Vagina (tissue), 2 donors: ENCODE data around the gene DMD. TPM values are rescaled to one million over a fixed set of nuclear protein-coding genes. Genes with fewer than 3 reads are reported as not detected.

Source experiments
- DNase-seq, 2 donors: peaks; one replicate each; pipeline ENCODE4 v3.0.0-alpha.2; 2017; ENCODE audit errors: extremely low spot score in 2 of 2
- H3K27ac ChIP-seq: fragments of 200-600 bp; sonication (generic); one replicate; pipeline ENCODE4 v1.5.1; 2019
- H3K27me3 ChIP-seq: fragments of 200-600 bp; sonication (generic); one replicate; pipeline ENCODE4 v1.5.1; 2019
- H3K36me3 ChIP-seq, 2 donors: fragments of 200-600 bp; sonication (generic); one replicate each; pipeline ENCODE4 v1.5.1; 2017 to 2019
- H3K4me1 ChIP-seq: fragments of 200-600 bp; sonication (generic); one replicate; pipeline ENCODE4 v1.5.1; 2019
- H3K4me3 ChIP-seq, 2 donors: fragments of 200-600 bp; sonication (generic); 1 replicate in 1 of 2; 2 replicates in 1 of 2; pipeline ENCODE4 v1.5.1; 2016 to 2019
- H3K9me3 ChIP-seq: fragments of 200-600 bp; sonication (generic); one replicate; pipeline ENCODE4 v1.5.1; 2019
- POLR2A ChIP-seq, 2 donors: fragments of 450-650 bp; IDR thresholded peaks; one replicate each; pipeline ENCODE4 v1.6.1; 2017; ENCODE audit warnings: antibody characterized with exemption in 2 of 2, mild to moderate bottlenecking in 2 of 2, moderate library complexity in 2 of 2
- POLR2AphosphoS5 ChIP-seq, 2 donors: sonication (generic); formaldehyde crosslinking; IDR thresholded peaks; one replicate each; pipeline ENCODE4 v1.9.0; 2017; ENCODE audit warnings: antibody characterized with exemption in 2 of 2, mild to moderate bottlenecking in 2 of 2, low read depth in 1 of 2; ENCODE audit not compliant: insufficient read depth in 1 of 2
- intact Hi-C: fragments of 100-400 bp; cut with DNase I; formaldehyde crosslinking; loops from one replicate; pipeline ENCODE4 v1.15.1; 2023
- total RNA-seq: library from RNA; depleted of rRNA; stranded (reverse); fragments of >200 nt; gene quantifications from one replicate; pipeline ENCODE4 v1.2.3, GENCODE V29; 2016
- TF ChIP-seq, protein P1 (sequence below), 3 experiments: fragments of 450-650 bp in 2 of 3; fragments of 200-600 bp in 1 of 3; sonication (generic) in 1 of 3; IDR thresholded peaks; one replicate each; pipeline ENCODE4 v1.5.1; 2017 to 2019; ENCODE audit warnings: antibody characterized with exemption in 3 of 3, mild to moderate bottlenecking in 2 of 3, moderate library complexity in 2 of 3

Gene DMD
- total RNA-seq, 1 donor from 2014 or later, result 25.8 TPM

DNA sequence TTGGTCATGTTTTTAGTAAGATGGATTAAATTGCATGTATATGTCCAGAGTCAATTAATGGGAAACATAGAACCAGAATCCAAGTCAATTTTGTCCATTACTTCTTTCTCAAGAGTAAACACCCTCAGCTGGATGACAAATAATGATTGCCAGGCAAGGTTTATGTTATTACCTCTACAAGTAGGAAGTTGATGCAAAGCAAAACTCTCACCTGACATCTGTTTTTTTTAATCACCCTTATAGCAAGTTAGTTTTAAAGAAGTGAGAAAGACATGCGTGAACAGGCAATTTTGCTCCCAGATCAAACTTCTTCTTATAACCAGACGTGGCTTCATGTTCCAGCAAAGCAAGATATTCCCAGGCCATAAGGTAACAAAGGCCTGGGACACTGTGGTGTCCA, 1791.0 kb downstream of the DMD start:
- DNase-seq, result no peak
- Histone ChIP-seq H3K27me3 (no peaks in the 10 kb centered on the region), H3K9me3 (no peaks in the 10 kb centered on the region), H3K4me1 (no peaks in the 10 kb centered on the region), H3K36me3 (no peaks in the 10 kb centered on the region), H3K4me3 (no peak overlapping the region), H3K27ac (no peak overlapping the region)
- intact Hi-C loops, result no loop called here
- no peak for TF ChIP-seq POLR2AphosphoS5 (IDR thresholded peaks at IDR 0.05; ENCODE audit: insufficient read depth in 1 of 2, low read depth in 1 of 2)
- TF ChIP-seq POLR2A (IDR thresholded peaks at IDR 0.05), result no peak
- TF ChIP-seq, protein P1, sequence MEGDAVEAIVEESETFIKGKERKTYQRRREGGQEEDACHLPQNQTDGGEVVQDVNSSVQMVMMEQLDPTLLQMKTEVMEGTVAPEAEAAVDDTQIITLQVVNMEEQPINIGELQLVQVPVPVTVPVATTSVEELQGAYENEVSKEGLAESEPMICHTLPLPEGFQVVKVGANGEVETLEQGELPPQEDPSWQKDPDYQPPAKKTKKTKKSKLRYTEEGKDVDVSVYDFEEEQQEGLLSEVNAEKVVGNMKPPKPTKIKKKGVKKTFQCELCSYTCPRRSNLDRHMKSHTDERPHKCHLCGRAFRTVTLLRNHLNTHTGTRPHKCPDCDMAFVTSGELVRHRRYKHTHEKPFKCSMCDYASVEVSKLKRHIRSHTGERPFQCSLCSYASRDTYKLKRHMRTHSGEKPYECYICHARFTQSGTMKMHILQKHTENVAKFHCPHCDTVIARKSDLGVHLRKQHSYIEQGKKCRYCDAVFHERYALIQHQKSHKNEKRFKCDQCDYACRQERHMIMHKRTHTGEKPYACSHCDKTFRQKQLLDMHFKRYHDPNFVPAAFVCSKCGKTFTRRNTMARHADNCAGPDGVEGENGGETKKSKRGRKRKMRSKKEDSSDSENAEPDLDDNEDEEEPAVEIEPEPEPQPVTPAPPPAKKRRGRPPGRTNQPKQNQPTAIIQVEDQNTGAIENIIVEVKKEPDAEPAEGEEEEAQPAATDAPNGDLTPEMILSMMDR (IDR thresholded peaks at IDR 0.05), result no peak

DNA sequence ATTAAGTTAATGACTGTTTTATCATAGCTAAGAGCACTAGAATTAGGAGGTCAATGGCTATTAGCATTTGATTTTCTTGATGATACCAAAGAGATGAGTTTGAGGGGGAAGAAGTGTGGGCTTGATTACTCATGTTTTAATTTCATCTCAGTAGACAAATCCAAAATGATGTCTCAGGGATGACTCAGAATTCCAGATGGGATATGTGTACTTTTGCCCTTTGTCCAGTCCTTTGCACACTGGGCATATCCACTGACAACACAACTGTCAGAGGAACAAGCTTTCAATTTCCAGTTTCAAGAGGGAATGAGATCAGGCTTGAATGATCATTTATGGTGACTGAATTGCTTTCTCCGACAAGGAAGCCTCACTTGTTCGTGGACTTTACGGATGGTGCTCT, 1814.2 kb downstream of the DMD start:
- no peak for TF ChIP-seq POLR2A (IDR thresholded peaks at IDR 0.05)
- no peak for TF ChIP-seq POLR2AphosphoS5 (IDR thresholded peaks at IDR 0.05; ENCODE audit: insufficient read depth in 1 of 2, low read depth in 1 of 2)
- TF ChIP-seq, protein P1 (IDR thresholded peaks at IDR 0.05), result no peak
- H3K9me3 ChIP-seq, result no peaks in the 10 kb centered on the region
- no peak overlapping the region for H3K27ac ChIP-seq
- H3K4me1 ChIP-seq, result no peaks in the 10 kb centered on the region
- no peaks in the 10 kb centered on the region for H3K27me3 ChIP-seq
- DNase-seq, result no peak
- intact Hi-C loops, result no loop called here
- no peak overlapping the region for H3K4me3 ChIP-seq
- no peaks in the 10 kb centered on the region for H3K36me3 ChIP-seq

DNA sequence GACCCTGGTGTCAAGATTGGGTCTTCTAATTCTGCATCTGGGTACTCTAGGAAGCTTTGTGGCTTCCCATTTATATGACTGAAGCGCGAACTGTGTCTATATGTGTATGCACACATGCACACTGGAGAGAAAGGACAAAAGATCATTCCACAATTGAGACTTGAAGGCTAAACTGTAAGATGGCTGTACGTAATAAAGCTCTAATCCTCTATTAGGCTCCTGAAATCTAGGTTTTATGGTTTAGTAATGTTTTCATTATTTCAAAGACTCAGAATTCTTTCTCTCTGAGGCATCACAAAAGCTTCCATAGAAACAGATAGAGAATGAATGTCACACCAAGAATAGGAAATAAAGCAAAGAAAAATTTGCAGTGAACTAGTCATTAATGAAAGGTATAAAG, 1818.8 kb downstream of the DMD start:
- Histone ChIP-seq H3K27me3 (no peaks in the 10 kb centered on the region), H3K4me3 (no peak overlapping the region), H3K27ac (no peak overlapping the region), H3K36me3 (no peaks in the 10 kb centered on the region), H3K9me3 (no peaks in the 10 kb centered on the region), H3K4me1 (no peaks in the 10 kb centered on the region)
- intact Hi-C loops, result no loop called here
- DNase-seq, result no peak
- TF ChIP-seq, protein P1 (IDR thresholded peaks at IDR 0.05), result no peak
- TF ChIP-seq POLR2A (IDR thresholded peaks at IDR 0.05), result no peak
- no peak for TF ChIP-seq POLR2AphosphoS5 (IDR thresholded peaks at IDR 0.05; ENCODE audit: insufficient read depth in 1 of 2, low read depth in 1 of 2)

DNA sequence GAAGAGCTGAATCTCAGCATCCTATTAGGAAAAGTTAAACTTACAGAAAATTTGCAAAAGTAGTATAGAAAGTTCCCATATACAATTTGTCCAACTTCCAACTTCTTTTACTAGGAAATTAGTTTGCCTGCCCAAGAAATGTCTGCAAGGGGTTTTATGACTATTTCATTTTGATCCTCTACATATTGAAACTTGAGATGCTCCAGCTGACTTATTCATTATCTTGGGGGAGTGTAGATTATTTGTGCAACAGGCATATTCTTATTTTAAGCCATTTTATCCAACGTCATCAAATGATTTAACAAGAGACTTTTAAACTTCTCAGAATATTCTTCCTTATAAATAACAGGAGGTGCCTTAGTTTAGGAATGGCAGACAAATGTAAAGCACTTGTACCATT, 1822.4 kb downstream of the DMD start:
- Histone ChIP-seq H3K27me3 (no peaks in the 10 kb centered on the region), H3K4me3 (no peak overlapping the region), H3K4me1 (no peaks in the 10 kb centered on the region), H3K27ac (no peak overlapping the region), H3K9me3 (no peaks in the 10 kb centered on the region), H3K36me3 (no peaks in the 10 kb centered on the region)
- DNase-seq, result no peak
- TF ChIP-seq, protein P1 (IDR thresholded peaks at IDR 0.05), result no peak
- TF ChIP-seq POLR2AphosphoS5 (IDR thresholded peaks at IDR 0.05; ENCODE audit: insufficient read depth in 1 of 2, low read depth in 1 of 2), result no peak
- TF ChIP-seq POLR2A (IDR thresholded peaks at IDR 0.05), result no peak
- intact Hi-C loops, result no loop called here

DNA sequence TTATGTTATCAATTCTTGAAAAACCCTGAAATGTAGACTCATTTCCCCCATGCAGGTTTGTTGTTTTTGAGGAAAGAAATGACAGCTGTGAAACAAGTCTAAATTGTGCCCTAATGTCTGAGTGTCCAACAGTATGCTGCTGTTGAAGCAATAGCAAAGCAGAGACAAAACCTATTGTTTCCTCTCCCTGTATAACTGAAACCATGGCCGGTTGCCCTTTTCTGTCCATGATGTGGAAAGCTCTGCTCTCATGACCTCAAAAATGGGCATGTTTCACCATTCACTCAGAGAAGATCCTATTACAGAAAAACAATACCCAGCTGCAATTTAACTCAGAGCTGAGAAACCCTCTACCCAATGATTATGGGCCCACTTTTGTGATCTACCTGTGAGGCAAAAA, 1826.9 kb downstream of the DMD start:
- H3K27ac ChIP-seq, result no peak overlapping the region

More for the DNA sequence above, 1826.9 kb downstream of the DMD start:
- TF ChIP-seq, protein P1 (IDR thresholded peaks at IDR 0.05), result no peak
- no peak for TF ChIP-seq POLR2A (IDR thresholded peaks at IDR 0.05)
- TF ChIP-seq POLR2AphosphoS5 (IDR thresholded peaks at IDR 0.05; ENCODE audit: insufficient read depth in 1 of 2, low read depth in 1 of 2), result no peak
- H3K4me1 ChIP-seq, result no peaks in the 10 kb centered on the region
- no peaks in the 10 kb centered on the region for H3K9me3 ChIP-seq
- H3K36me3 ChIP-seq, result no peaks in the 10 kb centered on the region
- no peaks in the 10 kb centered on the region for H3K27me3 ChIP-seq
- no peak overlapping the region for H3K4me3 ChIP-seq
- no peak for DNase-seq
- intact Hi-C loops, result no loop called here
